ENCODE data around the gene SPATA2. TPM values are rescaled to one million over a fixed set of nuclear protein-coding genes. Genes with fewer than 3 reads are reported as not detected.
"Not testable (repeated sequence)": the region's sequence is repeated elsewhere in the genome, so short reads cannot be mapped to it uniquely, and the experiment has no call there.

Gene SPATA2
- total RNA-seq, 2 experiments from 2014 or later, result 7.6 to 7.7 TPM

GRCh38 chr20:49895474-49896093 lies 19.7 kb downstream of the SPATA2 start:
- POLR2A ChIA-PET; ATAC-seq; H3K4me3 Mint-ChIP-seq; CTCF ChIA-PET; DNase-seq; H3K36me3 Mint-ChIP-seq (ENCODE audit: low read depth); H3K9me3 Mint-ChIP-seq (ENCODE audit: insufficient read depth); H3K27me3 Mint-ChIP-seq (ENCODE audit: low read depth); H3K27ac Mint-ChIP-seq: not testable (repeated sequence)
- H3K4me1 Mint-ChIP-seq (ENCODE audit: low read depth), result peaks cover 22% of the 10 kb centered on the region

GRCh38 chr20:49894073-49894470 lies 21.3 kb downstream of the SPATA2 start:
- Mint-ChIP-seq H3K4me1 (ENCODE audit: low read depth) (peaks cover 29% of the 10 kb centered on the region), H3K4me3 (peak overlapping the region; percentile 12), H3K36me3 (ENCODE audit: low read depth) (peaks cover 3% of the 10 kb centered on the region), H3K9me3 (ENCODE audit: insufficient read depth) (no peaks in the 10 kb centered on the region), H3K27me3 (ENCODE audit: low read depth) (no peaks in the 10 kb centered on the region), H3K27ac (peak overlapping the region; percentile 69)
- POLR2A ChIA-PET, result no interaction called here
- ATAC-seq (peak; percentile 41), DNase-seq (peak; percentile 38)
- CTCF ChIA-PET, result interaction anchor here (0.9 to 1.8 kb wide), 3 partner anchors 8 to 353 kb away, joined by 3 to 4 read pairs (median 4); partner anchors contain the start of gene RNF114

GRCh38 chr20:49893242-49894072 lies 21.9 kb downstream of the SPATA2 start:
- DNase-seq, result no peak
- ChIA-PET POLR2A (interaction anchor here (0.7 to 1.3 kb wide), 2 partner anchors 9 to 351 kb away, joined by 3 read pairs; no protein-coding TSS in a partner anchor), CTCF (interaction anchor here (0.9 to 1.8 kb wide), 4 partner anchors 8 to 352 kb away, joined by 3 to 4 read pairs (median 4); partner anchors contain the start of gene RNF114)
- Mint-ChIP-seq H3K27ac (peak overlapping the region; percentile 69), H3K36me3 (ENCODE audit: low read depth) (peaks cover 3% of the 10 kb centered on the region), H3K9me3 (ENCODE audit: insufficient read depth) (no peaks in the 10 kb centered on the region), H3K4me1 (ENCODE audit: low read depth) (peaks cover 31% of the 10 kb centered on the region), H3K4me3 (peak overlapping the region; percentile 12), H3K27me3 (ENCODE audit: low read depth) (no peaks in the 10 kb centered on the region)
- ATAC-seq, result peak; percentile 51

GRCh38 chr20:49892817-49893216 lies 22.5 kb downstream of the SPATA2 start:
- ATAC-seq (no peak), DNase-seq (no peak)
- POLR2A ChIA-PET, result interaction anchor here (1.3 kb wide), 1 partner anchor 10 kb away, joined by 3 read pairs; no protein-coding TSS in a partner anchor
- H3K27ac Mint-ChIP-seq, result peak overlapping the region; percentile 60
- H3K36me3 Mint-ChIP-seq (ENCODE audit: low read depth), result peaks cover 7% of the 10 kb centered on the region
- no peaks in the 10 kb centered on the region for H3K27me3 Mint-ChIP-seq (ENCODE audit: low read depth)
- H3K4me1 Mint-ChIP-seq (ENCODE audit: low read depth), result peaks cover 31% of the 10 kb centered on the region
- no peak overlapping the region for H3K4me3 Mint-ChIP-seq
- H3K9me3 Mint-ChIP-seq (ENCODE audit: insufficient read depth), result no peaks in the 10 kb centered on the region
- CTCF ChIA-PET, result interaction anchor here (1.5 to 1.8 kb wide), 2 partner anchors 9 to 281 kb away, joined by 3 to 4 read pairs; no protein-coding TSS in a partner anchor

GRCh38 chr20:49892260-49892659 lies 23.1 kb downstream of the SPATA2 start:
- CTCF ChIA-PET, result interaction anchor here (1.4 to 1.8 kb wide), 3 partner anchors 10 to 280 kb away, joined by 3 to 4 read pairs (median 3); no protein-coding TSS in a partner anchor
- H3K27me3 Mint-ChIP-seq (ENCODE audit: low read depth), result no peaks in the 10 kb centered on the region
- POLR2A ChIA-PET, result interaction anchor here (1.3 kb wide), 1 partner anchor 10 kb away, joined by 3 read pairs; no protein-coding TSS in a partner anchor
- H3K36me3 Mint-ChIP-seq (ENCODE audit: low read depth), result peaks cover 11% of the 10 kb centered on the region
- H3K4me3 Mint-ChIP-seq, result no peak overlapping the region
- ATAC-seq (no peak), DNase-seq (no peak)
- H3K27ac Mint-ChIP-seq, result peak overlapping the region; percentile 60
- H3K4me1 Mint-ChIP-seq (ENCODE audit: low read depth), result peaks cover 31% of the 10 kb centered on the region
- no peaks in the 10 kb centered on the region for H3K9me3 Mint-ChIP-seq (ENCODE audit: insufficient read depth)

- no peak for DNase-seq
- Mint-ChIP-seq H3K27ac (no peak overlapping the region), H3K27me3 (ENCODE audit: low read depth) (no peaks in the 10 kb centered on the region), H3K9me3 (ENCODE audit: insufficient read depth) (no peaks in the 10 kb centered on the region), H3K4me1 (ENCODE audit: low read depth) (peaks cover 31% of the 10 kb centered on the region), H3K4me3 (no peak overlapping the region), H3K36me3 (ENCODE audit: low read depth) (peaks cover 12% of the 10 kb centered on the region)
- POLR2A ChIA-PET, result interaction anchor here (1.3 kb wide), 1 partner anchor 11 kb away, joined by 3 read pairs; no protein-coding TSS in a partner anchor
- CTCF ChIA-PET, result interaction anchor here (1.4 to 1.5 kb wide), 2 partner anchors 23 to 280 kb away, joined by 3 read pairs; no protein-coding TSS in a partner anchor
- no peak for ATAC-seq
Measured at GRCh38 chr20:49891476-49892110, 23.7 kb downstream of the SPATA2 start.

GRCh38 chr20:49890471-49891361 lies 24.6 kb downstream of the SPATA2 start:
- DNase-seq (no peak), ATAC-seq (no peak)

GRCh38 chr20:49889935-49890333 lies 25.4 kb downstream of the SPATA2 start:
- ChIA-PET CTCF (interaction anchor here (1.0 to 5.0 kb wide), 5 partner anchors 14 to 280 kb away, joined by 3 to 28 read pairs (median 3); no protein-coding TSS in a partner anchor), POLR2A (interaction anchor here (0.6 to 1.0 kb wide), 2 partner anchors 26 to 572 kb away, joined by 3 read pairs; no protein-coding TSS in a partner anchor)
- Mint-ChIP-seq H3K27ac (no peak overlapping the region), H3K4me1 (ENCODE audit: low read depth) (peaks cover 30% of the 10 kb centered on the region), H3K36me3 (ENCODE audit: low read depth) (peaks cover 12% of the 10 kb centered on the region), H3K9me3 (ENCODE audit: insufficient read depth) (no peaks in the 10 kb centered on the region), H3K27me3 (ENCODE audit: low read depth) (no peaks in the 10 kb centered on the region), H3K4me3 (no peak overlapping the region)
- no peak for DNase-seq
- no peak for ATAC-seq

More at GRCh38 chr20:49890471-49891361, 24.6 kb downstream of the SPATA2 start:
- Mint-ChIP-seq H3K27ac (no peak overlapping the region), H3K9me3 (ENCODE audit: insufficient read depth) (no peaks in the 10 kb centered on the region), H3K27me3 (ENCODE audit: low read depth) (no peaks in the 10 kb centered on the region), H3K36me3 (ENCODE audit: low read depth) (peaks cover 12% of the 10 kb centered on the region), H3K4me1 (ENCODE audit: low read depth) (peaks cover 31% of the 10 kb centered on the region), H3K4me3 (no peak overlapping the region)
- CTCF ChIA-PET, result interaction anchor here (1.4 kb wide), 1 partner anchor 24 kb away, joined by 3 read pairs; no protein-coding TSS in a partner anchor
- POLR2A ChIA-PET, result interaction anchor here (1.0 kb wide), 1 partner anchor 25 kb away, joined by 3 read pairs; no protein-coding TSS in a partner anchor

- H3K27ac Mint-ChIP-seq, result peak overlapping the region; percentile 79
- ChIA-PET CTCF (interaction anchor here (0.5 to 5.0 kb wide), 22 partner anchors 8 to 347 kb away, joined by 3 to 28 read pairs (median 3); no protein-coding TSS in a partner anchor), POLR2A (interaction anchor here (0.6 to 1.0 kb wide), 2 partner anchors 27 to 571 kb away, joined by 3 read pairs; no protein-coding TSS in a partner anchor)
- no peaks in the 10 kb centered on the region for H3K27me3 Mint-ChIP-seq (ENCODE audit: low read depth)
- no peak overlapping the region for H3K4me3 Mint-ChIP-seq
- peaks cover 27% of the 10 kb centered on the region for H3K4me1 Mint-ChIP-seq (ENCODE audit: low read depth)
- DNase-seq (no peak), ATAC-seq (no peak)
- H3K9me3 Mint-ChIP-seq (ENCODE audit: insufficient read depth), result no peaks in the 10 kb centered on the region
- peaks cover 12% of the 10 kb centered on the region for H3K36me3 Mint-ChIP-seq (ENCODE audit: low read depth)
Measured at GRCh38 chr20:49889001-49889934, 26.1 kb downstream of the SPATA2 start.

Data from activated CD8-positive, alpha-beta T cell treated with anti-CD3 and anti-CD28 coated beads, Interleukin-2, amount 10 ng/mL, durations not matched to agents 7 days and 5 days (primary cell).